ENCODE results near the gene HLA-DMB.

Gene HLA-DMB

GRCh38 chr6:32933661-32934085 lies 7.2 kb downstream of the HLA-DMB start:
- no peaks in the 10 kb centered on the region for H3K27me3 ChIP-seq (ENCODE audit: insufficient read depth, poor library complexity, severe bottlenecking)
- peak in 1 of 2 experiments; percentile 70 for DNase-seq (ENCODE audit: low read depth in 1 of 2, low spot score in 1 of 2)
- H3K27ac ChIP-seq (replicated peaks): no peak overlapping the region
- no peak overlapping the region for H3K4me3 ChIP-seq (replicated peaks; ENCODE audit: insufficient read depth, low read length)
- TF ChIP-seq SPI1 (IDR thresholded peaks at IDR 0.05; ENCODE audit: borderline replicate concordance, low read depth) (no peak), GABPA (IDR thresholded peaks at IDR 0.05; ENCODE audit: low read depth) (no peak), REST (IDR thresholded peaks at IDR 0.05; ENCODE audit: insufficient replicate concordance, low read depth) (no peak), CTCF (IDR thresholded peaks at IDR 0.05; ENCODE audit: insufficient read depth, low read length) (peak; percentile 76), POLR2AphosphoS5 (IDR thresholded peaks at IDR 0.05; ENCODE audit: low read depth) (no peak)

GRCh38 chr6:32932132-32932868 lies 8.5 kb downstream of the HLA-DMB start:
- H3K27me3 ChIP-seq (ENCODE audit: insufficient read depth, poor library complexity, severe bottlenecking): no peaks in the 10 kb centered on the region
- DNase-seq (ENCODE audit: low read depth in 1 of 2, low spot score in 1 of 2): no peak
- no peak for TF ChIP-seq SPI1 (IDR thresholded peaks at IDR 0.05; ENCODE audit: borderline replicate concordance, low read depth)
- TF ChIP-seq REST (IDR thresholded peaks at IDR 0.05; ENCODE audit: insufficient replicate concordance, low read depth): no peak
- no peak for TF ChIP-seq GABPA (IDR thresholded peaks at IDR 0.05; ENCODE audit: low read depth)
- no peak for TF ChIP-seq CTCF (IDR thresholded peaks at IDR 0.05; ENCODE audit: insufficient read depth, low read length)
- no peak for TF ChIP-seq POLR2AphosphoS5 (IDR thresholded peaks at IDR 0.05; ENCODE audit: low read depth)

GRCh38 chr6:32931211-32931610 lies 9.6 kb downstream of the HLA-DMB start:
- TF ChIP-seq GABPA (IDR thresholded peaks at IDR 0.05; ENCODE audit: low read depth) (no peak), POLR2AphosphoS5 (IDR thresholded peaks at IDR 0.05; ENCODE audit: low read depth) (no peak), REST (IDR thresholded peaks at IDR 0.05; ENCODE audit: insufficient replicate concordance, low read depth) (no peak), SPI1 (IDR thresholded peaks at IDR 0.05; ENCODE audit: borderline replicate concordance, low read depth) (no peak), CTCF (IDR thresholded peaks at IDR 0.05; ENCODE audit: insufficient read depth, low read length) (no peak)
- DNase-seq (ENCODE audit: low read depth in 1 of 2, low spot score in 1 of 2): no peak
- no peak overlapping the region for H3K27ac ChIP-seq (replicated peaks)
- H3K4me3 ChIP-seq (replicated peaks; ENCODE audit: insufficient read depth, low read length): no peak overlapping the region
- no peaks in the 10 kb centered on the region for H3K27me3 ChIP-seq (ENCODE audit: insufficient read depth, poor library complexity, severe bottlenecking)

More at GRCh38 chr6:32932132-32932868, 8.5 kb downstream of the HLA-DMB start:
- Histone ChIP-seq H3K4me3 (replicated peaks; ENCODE audit: insufficient read depth, low read length) (no peak overlapping the region), H3K27ac (replicated peaks) (no peak overlapping the region)
